OCI-LY1 (cell line): ENCODE data around the gene NDUFAF4.

Experiments
- H2AFZ ChIP-seq: fragments of 200-600 bp; sonication (generic), shearing (Covaris generic); 2 replicates; pipeline ENCODE4 v1.6.0; 2014; ENCODE audit warnings: antibody characterized with exemption, mild to moderate bottlenecking, low read length
- H3F3A ChIP-seq: fragments of 200-600 bp; sonication (generic), shearing (Covaris generic); 2 replicates; pipeline ENCODE4 v1.6.0; 2014; ENCODE audit warnings: mild to moderate bottlenecking, antibody characterized with exemption, low read length, moderate library complexity; ENCODE audit not compliant: insufficient read depth
- H3K27ac ChIP-seq: fragments of 200-600 bp; sonication (generic); 2 replicates; pipeline ENCODE4 v1.5.1; 2014; ENCODE audit warnings: low read length, mixed run types, mild to moderate bottlenecking, low read depth; ENCODE audit not compliant: poor library complexity, severe bottlenecking
- H3K27me3 ChIP-seq: fragments of 200-600 bp; sonication (generic); 2 replicates; pipeline ENCODE4 v1.6.0; 2014; ENCODE audit warnings: antibody characterized with exemption, mild to moderate bottlenecking, low read length, moderate library complexity; ENCODE audit not compliant: insufficient read depth
- H3K36me3 ChIP-seq: fragments of 200-600 bp; sonication (generic); 2 replicates; pipeline ENCODE4 v1.6.1; 2014; ENCODE audit warnings: mild to moderate bottlenecking, antibody characterized with exemption, low read length, moderate library complexity, mixed read lengths; ENCODE audit not compliant: insufficient read depth
- H3K4me1 ChIP-seq: fragments of 200-600 bp; sonication (generic); 2 replicates; pipeline ENCODE4 v1.5.1; 2014; ENCODE audit warnings: mild to moderate bottlenecking, low read length, moderate library complexity; ENCODE audit not compliant: insufficient read depth, severe bottlenecking
- H3K4me2 ChIP-seq: fragments of 200-600 bp; sonication (generic), shearing (Covaris generic); 2 replicates; pipeline ENCODE4 v1.6.1; 2014; ENCODE audit warnings: low read length
- H3K4me3 ChIP-seq: fragments of 200-600 bp; sonication (generic); 2 replicates; pipeline ENCODE4 v1.5.1; 2014; ENCODE audit warnings: low read length, low read depth, mild to moderate bottlenecking, mixed read lengths; ENCODE audit not compliant: poor library complexity, severe bottlenecking
- H3K79me2 ChIP-seq: fragments of 200-600 bp; shearing (Covaris generic); 2 replicates; pipeline ENCODE4 v1.6.1; 2016; ENCODE audit warnings: mixed run types, low read length, mixed read lengths; ENCODE audit not compliant: insufficient read depth
- H3K9ac ChIP-seq: fragments of 200-600 bp; sonication (generic), shearing (Covaris generic); 2 replicates; pipeline ENCODE4 v1.6.1; 2014; ENCODE audit warnings: mild to moderate bottlenecking, low read length, mixed read lengths
- H3K9me2 ChIP-seq: fragments of 200-600 bp; sonication (generic), shearing (Covaris generic); 2 replicates; pipeline ENCODE4 v1.6.1; 2014; ENCODE audit warnings: low read depth, mild to moderate bottlenecking, low read length, mixed read lengths
- H3K9me3 ChIP-seq: fragments of 200-600 bp; shearing (Covaris generic); 2 replicates; pipeline ENCODE4 v1.6.1; 2014; ENCODE audit warnings: low read length, mixed read lengths
- H4K20me1 ChIP-seq: fragments of 200-600 bp; sonication (generic), shearing (Covaris generic); 2 replicates; pipeline ENCODE4 v1.6.0; 2016; ENCODE audit warnings: mild to moderate bottlenecking, low read length; ENCODE audit not compliant: insufficient read depth
- CTCF ChIP-seq: fragments of 200-600 bp; sonication (generic), shearing (Covaris generic); IDR thresholded peaks from 2 replicates; pipeline ENCODE4 v1.5.1; 2017; ENCODE audit warnings: mild to moderate bottlenecking, antibody characterized with exemption, low read length, moderate library complexity, mixed read lengths
- EZH2 ChIP-seq: fragments of 200-600 bp; sonication (generic), shearing (Covaris generic); IDR thresholded peaks from 2 replicates; pipeline ENCODE4 v1.8.0; 2017; ENCODE audit warnings: borderline replicate concordance, mixed run types, mild to moderate bottlenecking, antibody characterized with exemption, low read length, moderate library complexity, mixed read lengths

NDUFAF4 gene

GRCh38 chr6:96865055-96865405, 32.7 kb downstream of the NDUFAF4 start:
- H3K9me2 ChIP-seq: no peaks in the 10 kb centered on the region
- no peaks in the 10 kb centered on the region for H3K79me2 ChIP-seq
- H3K27ac ChIP-seq: no peak overlapping the region
- H4K20me1 ChIP-seq: no peaks in the 10 kb centered on the region
- no peaks in the 10 kb centered on the region for H3K4me1 ChIP-seq
- no peaks in the 10 kb centered on the region for H3F3A ChIP-seq
- H3K4me2 ChIP-seq: no peak overlapping the region
- TF ChIP-seq CTCF: no peak
- no peak for TF ChIP-seq EZH2
- H2AFZ ChIP-seq: no peak overlapping the region
- H3K9me3 ChIP-seq: no peaks in the 10 kb centered on the region
- no peak overlapping the region for H3K9ac ChIP-seq
- no peaks in the 10 kb centered on the region for H3K27me3 ChIP-seq
- no peak overlapping the region for H3K4me3 ChIP-seq
- H3K36me3 ChIP-seq: no peaks in the 10 kb centered on the region

- Histone ChIP-seq H3K4me1 (no peaks in the 10 kb centered on the region), H3K9me2 (no peaks in the 10 kb centered on the region), H3K27ac (no peak overlapping the region), H3K27me3 (no peaks in the 10 kb centered on the region), H3K36me3 (no peaks in the 10 kb centered on the region), H3K4me2 (no peak overlapping the region), H3K4me3 (no peak overlapping the region), H3K9me3 (no peaks in the 10 kb centered on the region), H3F3A (no peaks in the 10 kb centered on the region), H3K9ac (no peak overlapping the region), H4K20me1 (no peaks in the 10 kb centered on the region), H2AFZ (no peak overlapping the region), H3K79me2 (no peaks in the 10 kb centered on the region)
- TF ChIP-seq CTCF (no peak), EZH2 (no peak)
These were observed 33.3 kb downstream of the NDUFAF4 start for GRCh38 chr6:96864216-96865054.

GRCh38 chr6:96862560-96862959, 35.1 kb downstream of the NDUFAF4 start:
- H3K9ac ChIP-seq: no peak overlapping the region
- H4K20me1 ChIP-seq: no peaks in the 10 kb centered on the region
- H3K4me3 ChIP-seq: no peak overlapping the region
- H3K36me3 ChIP-seq: no peaks in the 10 kb centered on the region
- no peaks in the 10 kb centered on the region for H3K27me3 ChIP-seq
- no peaks in the 10 kb centered on the region for H3F3A ChIP-seq
- no peak overlapping the region for H3K27ac ChIP-seq
- no peak overlapping the region for H3K4me2 ChIP-seq
- no peaks in the 10 kb centered on the region for H3K9me2 ChIP-seq
- H3K79me2 ChIP-seq: no peaks in the 10 kb centered on the region
- TF ChIP-seq EZH2 (no peak), CTCF (no peak)
- no peaks in the 10 kb centered on the region for H3K4me1 ChIP-seq
- H3K9me3 ChIP-seq: no peaks in the 10 kb centered on the region
- no peak overlapping the region for H2AFZ ChIP-seq
